HEK293 (cell line): ENCODE measurements around the gene GRB7.

Experiments used
- CTCF ChIA-PET: fragments of 350-600 bp; formaldehyde crosslinking; extraction: SDS; loops from one replicate; lab custom pipeline; 2021; ENCODE audit warnings: antibody characterized with exemption; lab: Yijun Ruan, JAX
- POLR2A ChIA-PET: fragments of 300-600 bp; formaldehyde crosslinking; extraction: SDS; loops from one replicate; lab custom pipeline; 2020; ENCODE audit warnings: antibody characterized with exemption, inconsistent platforms; lab: Yijun Ruan, JAX
- H3K27ac ChIP-seq: fragments of 200-500 bp; sonication (Bioruptor generic); 2 replicates; pipeline ENCODE4 v1.5.1; 2014; ENCODE audit warnings: low read depth, low read length, control low read depth, inconsistent platforms; ENCODE audit errors: extremely low read depth
- H3K36me3 ChIP-seq, 2 experiments: fragments of 200-500 bp in 1 of 2; sonication (Bioruptor generic) in 1 of 2; 1 replicate in 1 of 2; 2 replicates in 1 of 2; pipeline ENCODE4 v1.5.1; 2014 to 2017; ENCODE audit warnings: inconsistent platforms in 2 of 2, low read length in 2 of 2; ENCODE audit not compliant: control insufficient read depth in 2 of 2, insufficient read depth in 1 of 2
- H3K4me1 ChIP-seq: fragments of 200-500 bp; sonication (Bioruptor generic); 2 replicates; pipeline ENCODE4 v1.5.1; 2014; ENCODE audit warnings: mild to moderate bottlenecking, low read length, inconsistent platforms; ENCODE audit not compliant: control insufficient read depth, insufficient read depth
- H3K4me3 ChIP-seq: 2 replicates; pipeline ENCODE4 v1.5.1; 2011; ENCODE audit warnings: low read depth, mild to moderate bottlenecking, control low read depth, low read length, moderate library complexity
- H3K9me3 ChIP-seq: fragments of 200-500 bp; sonication (Bioruptor generic); 2 replicates; pipeline ENCODE4 v1.5.1; 2014; ENCODE audit warnings: low read depth, low read length, inconsistent platforms; ENCODE audit not compliant: control insufficient read depth, insufficient read depth
- EGR2 ChIP-seq: fragments of 450-650 bp; formaldehyde crosslinking; IDR thresholded peaks from 2 replicates; pipeline ENCODE4 v1.5.1; 2016; ENCODE audit warnings: low read depth, missing biosample characterization, missing genetic modification characterization
- GLIS2 ChIP-seq: fragments of 450-650 bp; formaldehyde crosslinking; IDR thresholded peaks from 2 replicates; pipeline ENCODE4 v1.5.1; 2016; ENCODE audit warnings: missing biosample characterization, missing genetic modification characterization
- KLF1 ChIP-seq: fragments of 450-650 bp; formaldehyde crosslinking; IDR thresholded peaks from 2 replicates; pipeline ENCODE4 v1.5.1; 2016; ENCODE audit warnings: missing biosample characterization, missing genetic modification characterization
- KLF8 ChIP-seq: fragments of 450-650 bp; formaldehyde crosslinking; IDR thresholded peaks from 2 replicates; pipeline ENCODE4 v1.5.1; 2016; ENCODE audit warnings: missing biosample characterization, missing genetic modification characterization
- KLF9 ChIP-seq: fragments of 450-650 bp; formaldehyde crosslinking; IDR thresholded peaks from 2 replicates; pipeline ENCODE4 v1.5.1; 2016; ENCODE audit warnings: missing biosample characterization, missing genetic modification characterization, low read depth
- SP2 ChIP-seq: fragments of 450-650 bp; formaldehyde crosslinking; IDR thresholded peaks from 2 replicates; pipeline ENCODE4 v1.5.1; 2016; ENCODE audit warnings: missing biosample characterization, missing genetic modification characterization
- SP3 ChIP-seq: fragments of 450-650 bp; formaldehyde crosslinking; IDR thresholded peaks from 2 replicates; pipeline ENCODE4 v1.5.1; 2016; ENCODE audit warnings: missing biosample characterization, missing genetic modification characterization
- TRIM28 ChIP-seq: IDR thresholded peaks from 2 replicates; pipeline ENCODE4 v1.6.1; 2011; ENCODE audit warnings: low read length, control low read depth, borderline replicate concordance
- ZFHX2 ChIP-seq: fragments of 450-650 bp; formaldehyde crosslinking; conservative IDR thresholded peaks from 2 replicates; pipeline ENCODE4 v1.5.1; 2016; ENCODE audit warnings: missing biosample characterization, missing genetic modification characterization
- ZNF10 ChIP-seq: fragments of 450-650 bp; formaldehyde crosslinking; IDR thresholded peaks from 2 replicates; pipeline ENCODE4 v1.5.1; 2017; ENCODE audit warnings: missing biosample characterization, missing genetic modification characterization
- ZNF121 ChIP-seq: fragments of 450-650 bp; formaldehyde crosslinking; IDR thresholded peaks from 2 replicates; pipeline ENCODE4 v1.5.1; 2016; ENCODE audit warnings: missing biosample characterization, missing genetic modification characterization
- ZNF16 ChIP-seq: fragments of 450-650 bp; formaldehyde crosslinking; IDR thresholded peaks from 2 replicates; pipeline ENCODE4 v1.5.1; 2016; ENCODE audit warnings: low read depth, missing biosample characterization, missing genetic modification characterization
- ZNF2 ChIP-seq: fragments of 450-650 bp; formaldehyde crosslinking; IDR thresholded peaks from 2 replicates; pipeline ENCODE4 v1.5.1; 2016; ENCODE audit warnings: missing biosample characterization, missing genetic modification characterization
- ZNF654 ChIP-seq: fragments of 450-650 bp; formaldehyde crosslinking; IDR thresholded peaks from 2 replicates; pipeline ENCODE4 v1.5.1; 2016; ENCODE audit warnings: low read depth, missing biosample characterization, missing genetic modification characterization
- ZNF830 ChIP-seq: fragments of 450-650 bp; IDR thresholded peaks from 2 replicates; pipeline ENCODE4 v1.5.0; 2018; ENCODE audit warnings: missing biosample characterization, missing genetic modification characterization, low read depth, mild to moderate bottlenecking, moderate library complexity
- TF ChIP-seq, protein P1 (sequence below): fragments of 450-650 bp; formaldehyde crosslinking; IDR thresholded peaks from 2 replicates; pipeline ENCODE4 v1.5.1; 2016; ENCODE audit warnings: missing biosample characterization, missing genetic modification characterization
- TF ChIP-seq, protein P2 (sequence below): fragments of 450-650 bp; IDR thresholded peaks from 2 replicates; pipeline ENCODE4 v1.5.1; 2018; ENCODE audit warnings: missing biosample characterization, missing genetic modification characterization
- TF ChIP-seq, protein P3 (sequence below): fragments of 450-650 bp; formaldehyde crosslinking; IDR thresholded peaks from 2 replicates; pipeline ENCODE4 v1.5.1; 2016; ENCODE audit warnings: missing biosample characterization, missing genetic modification characterization, borderline replicate concordance

The GRB7 gene

GRCh38 chr17:39722104-39722503 is 15.6 kb upstream of the GRB7 start:
- no peaks in the 10 kb centered on the region for H3K4me1 ChIP-seq
- no peak overlapping the region for H3K27ac ChIP-seq
- ChIA-PET CTCF (interaction anchor here (0.7 to 1.2 kb wide), 2 partner anchors 69 to 100 kb away, joined by 3 to 5 read pairs; no protein-coding TSS in a partner anchor), POLR2A (interaction anchor here (0.7 to 1.4 kb wide), 2 partner anchors 8 to 34 kb away, joined by 3 read pairs; partner anchors contain the start of genes MIEN1 and PGAP3)
- H3K4me3 ChIP-seq, result no peak overlapping the region
- no peaks in the 10 kb centered on the region for H3K9me3 ChIP-seq
- H3K36me3 ChIP-seq, result peaks cover 14 to 66% of the 10 kb centered on the region in 2 experiments; a peak in 2 of 3 replicates
- TF ChIP-seq ZNF121 (tag by site-specific recombination) (peak; percentile 99), ZFHX2 (tag by site-specific recombination) (no peak)

DNA sequence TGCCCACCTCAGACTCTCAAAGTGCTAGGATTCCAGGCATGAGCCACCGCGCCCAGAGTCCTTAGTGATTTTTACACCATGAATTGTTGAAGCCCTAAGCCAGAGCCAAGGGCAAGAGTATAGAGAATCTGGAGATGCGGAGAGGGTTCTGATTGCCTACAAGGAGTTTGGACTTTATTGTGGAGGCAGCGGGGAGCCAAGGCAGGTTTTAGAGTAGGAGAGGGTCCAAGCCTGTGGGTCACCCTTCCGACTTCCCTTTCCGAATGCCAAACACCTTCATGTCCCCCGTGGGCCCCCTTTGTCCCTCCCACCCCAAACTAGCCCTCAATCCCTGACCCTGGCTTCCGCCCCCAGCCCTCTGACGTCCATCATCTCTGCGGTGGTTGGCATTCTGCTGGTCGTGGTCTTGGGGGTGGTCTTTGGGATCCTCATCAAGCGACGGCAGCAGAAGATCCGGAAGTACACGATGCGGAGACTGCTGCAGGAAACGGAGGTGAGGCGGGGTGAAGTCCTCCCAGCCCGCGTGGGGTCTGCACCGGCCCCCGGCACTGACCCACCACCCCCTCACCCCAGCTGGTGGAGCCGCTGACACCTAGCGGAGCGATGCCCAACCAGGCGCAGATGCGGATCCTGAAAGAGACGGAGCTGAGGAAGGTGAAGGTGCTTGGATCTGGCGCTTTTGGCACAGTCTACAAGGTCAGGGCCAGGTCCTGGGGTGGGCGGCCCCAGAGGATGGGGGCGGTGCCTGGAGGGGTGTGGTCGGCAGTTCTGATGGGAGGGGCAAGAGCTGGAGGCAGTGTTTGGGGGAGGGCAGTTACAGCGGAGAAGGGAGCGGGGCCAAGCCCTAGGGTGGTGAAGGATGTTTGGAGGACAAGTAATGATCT is 14.5 kb upstream of the GRB7 start:
- Histone ChIP-seq H3K27ac (no peak overlapping the region), H3K9me3 (no peaks in the 10 kb centered on the region), H3K36me3 (peaks cover 7 to 68% of the 10 kb centered on the region in 2 experiments; a peak in 2 of 3 replicates), H3K4me1 (no peaks in the 10 kb centered on the region), H3K4me3 (no peak overlapping the region)
- TF ChIP-seq ZNF16 (peak; percentile 84), TRIM28 (no peak), EGR2 (tag by site-specific recombination) (0 out of 2 replicates have a peak, but pooled peaks have one; percentile 43), ZNF654 (tag by site-specific recombination) (no peak), KLF9 (tag by site-specific recombination) (peak; percentile 91), SP2 (tag by site-specific recombination) (peak; percentile 58), KLF1 (peak; percentile 93), ZNF2 (no peak), ZNF830 (no peak), SP3 (tag by site-specific recombination) (peak; percentile 36; the same call in 1 of the 2 replicates), ZFHX2 (tag by site-specific recombination) (peak; percentile 40), GLIS2 (tag by site-specific recombination) (peak; percentile 66), ZNF10 (tag by site-specific recombination) (peak; percentile 25; the same call in 1 of the 2 replicates), KLF8 (tag by site-specific recombination) (peak; percentile 40; the same call in 1 of the 2 replicates)
- TF ChIP-seq, protein P1, sequence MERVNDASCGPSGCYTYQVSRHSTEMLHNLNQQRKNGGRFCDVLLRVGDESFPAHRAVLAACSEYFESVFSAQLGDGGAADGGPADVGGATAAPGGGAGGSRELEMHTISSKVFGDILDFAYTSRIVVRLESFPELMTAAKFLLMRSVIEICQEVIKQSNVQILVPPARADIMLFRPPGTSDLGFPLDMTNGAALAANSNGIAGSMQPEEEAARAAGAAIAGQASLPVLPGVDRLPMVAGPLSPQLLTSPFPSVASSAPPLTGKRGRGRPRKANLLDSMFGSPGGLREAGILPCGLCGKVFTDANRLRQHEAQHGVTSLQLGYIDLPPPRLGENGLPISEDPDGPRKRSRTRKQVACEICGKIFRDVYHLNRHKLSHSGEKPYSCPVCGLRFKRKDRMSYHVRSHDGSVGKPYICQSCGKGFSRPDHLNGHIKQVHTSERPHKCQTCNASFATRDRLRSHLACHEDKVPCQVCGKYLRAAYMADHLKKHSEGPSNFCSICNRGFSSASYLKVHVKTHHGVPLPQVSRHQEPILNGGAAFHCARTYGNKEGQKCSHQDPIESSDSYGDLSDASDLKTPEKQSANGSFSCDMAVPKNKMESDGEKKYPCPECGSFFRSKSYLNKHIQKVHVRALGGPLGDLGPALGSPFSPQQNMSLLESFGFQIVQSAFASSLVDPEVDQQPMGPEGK (tag by site-specific recombination), result 0 out of 2 replicates have a peak, but pooled peaks have one; percentile 33
- TF ChIP-seq, protein P2, sequence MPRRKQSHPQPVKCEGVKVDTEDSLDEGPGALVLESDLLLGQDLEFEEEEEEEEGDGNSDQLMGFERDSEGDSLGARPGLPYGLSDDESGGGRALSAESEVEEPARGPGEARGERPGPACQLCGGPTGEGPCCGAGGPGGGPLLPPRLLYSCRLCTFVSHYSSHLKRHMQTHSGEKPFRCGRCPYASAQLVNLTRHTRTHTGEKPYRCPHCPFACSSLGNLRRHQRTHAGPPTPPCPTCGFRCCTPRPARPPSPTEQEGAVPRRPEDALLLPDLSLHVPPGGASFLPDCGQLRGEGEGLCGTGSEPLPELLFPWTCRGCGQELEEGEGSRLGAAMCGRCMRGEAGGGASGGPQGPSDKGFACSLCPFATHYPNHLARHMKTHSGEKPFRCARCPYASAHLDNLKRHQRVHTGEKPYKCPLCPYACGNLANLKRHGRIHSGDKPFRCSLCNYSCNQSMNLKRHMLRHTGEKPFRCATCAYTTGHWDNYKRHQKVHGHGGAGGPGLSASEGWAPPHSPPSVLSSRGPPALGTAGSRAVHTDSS (tag by site-specific recombination), result no peak
- TF ChIP-seq, protein P3, sequence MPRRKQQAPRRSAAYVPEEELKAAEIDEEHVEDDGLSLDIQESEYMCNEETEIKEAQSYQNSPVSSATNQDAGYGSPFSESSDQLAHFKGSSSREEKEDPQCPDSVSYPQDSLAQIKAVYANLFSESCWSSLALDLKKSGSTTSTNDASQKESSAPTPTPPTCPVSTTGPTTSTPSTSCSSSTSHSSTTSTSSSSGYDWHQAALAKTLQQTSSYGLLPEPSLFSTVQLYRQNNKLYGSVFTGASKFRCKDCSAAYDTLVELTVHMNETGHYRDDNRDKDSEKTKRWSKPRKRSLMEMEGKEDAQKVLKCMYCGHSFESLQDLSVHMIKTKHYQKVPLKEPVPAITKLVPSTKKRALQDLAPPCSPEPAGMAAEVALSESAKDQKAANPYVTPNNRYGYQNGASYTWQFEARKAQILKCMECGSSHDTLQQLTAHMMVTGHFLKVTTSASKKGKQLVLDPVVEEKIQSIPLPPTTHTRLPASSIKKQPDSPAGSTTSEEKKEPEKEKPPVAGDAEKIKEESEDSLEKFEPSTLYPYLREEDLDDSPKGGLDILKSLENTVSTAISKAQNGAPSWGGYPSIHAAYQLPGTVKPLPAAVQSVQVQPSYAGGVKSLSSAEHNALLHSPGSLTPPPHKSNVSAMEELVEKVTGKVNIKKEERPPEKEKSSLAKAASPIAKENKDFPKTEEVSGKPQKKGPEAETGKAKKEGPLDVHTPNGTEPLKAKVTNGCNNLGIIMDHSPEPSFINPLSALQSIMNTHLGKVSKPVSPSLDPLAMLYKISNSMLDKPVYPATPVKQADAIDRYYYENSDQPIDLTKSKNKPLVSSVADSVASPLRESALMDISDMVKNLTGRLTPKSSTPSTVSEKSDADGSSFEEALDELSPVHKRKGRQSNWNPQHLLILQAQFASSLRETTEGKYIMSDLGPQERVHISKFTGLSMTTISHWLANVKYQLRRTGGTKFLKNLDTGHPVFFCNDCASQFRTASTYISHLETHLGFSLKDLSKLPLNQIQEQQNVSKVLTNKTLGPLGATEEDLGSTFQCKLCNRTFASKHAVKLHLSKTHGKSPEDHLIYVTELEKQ (tag by site-specific recombination), result no peak
- POLR2A ChIA-PET, result interaction anchor here (1.0 to 1.4 kb wide), 2 partner anchors 23 to 35 kb away, joined by 3 read pairs; partner anchors contain the start of gene PGAP3
- CTCF ChIA-PET, result interaction anchor here (0.7 kb wide), 1 partner anchor 70 kb away, joined by 3 read pairs; no protein-coding TSS in a partner anchor
